Measurements from ENCODE around the gene OR6J1.

DNA sequence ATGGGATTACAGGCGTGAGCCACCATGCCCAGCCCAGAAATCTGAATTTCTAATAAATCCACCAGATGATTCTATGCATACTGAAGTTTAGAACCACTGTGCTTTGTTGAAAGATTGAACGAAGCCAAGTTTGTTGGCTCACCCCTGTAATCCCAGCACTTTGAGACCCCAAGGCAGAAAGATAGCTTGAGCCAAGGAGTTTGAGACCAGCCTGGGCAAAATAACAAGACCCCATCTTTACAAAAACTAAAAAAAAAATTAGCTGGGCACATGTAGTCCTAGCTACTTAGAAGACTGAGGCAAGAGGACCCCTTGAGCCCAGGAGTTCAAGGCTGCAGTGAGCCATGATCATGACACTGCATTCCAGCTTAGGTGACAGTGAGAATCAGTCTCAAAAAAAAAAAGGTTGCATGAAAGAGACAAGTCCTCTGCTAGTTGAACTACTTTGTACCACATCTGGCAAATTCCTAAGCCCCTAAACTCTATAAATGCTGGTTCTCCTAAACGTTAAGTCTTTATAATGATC lies 47.7 kb downstream of the OR6J1 start:
- TF ChIP-seq, protein P1, sequence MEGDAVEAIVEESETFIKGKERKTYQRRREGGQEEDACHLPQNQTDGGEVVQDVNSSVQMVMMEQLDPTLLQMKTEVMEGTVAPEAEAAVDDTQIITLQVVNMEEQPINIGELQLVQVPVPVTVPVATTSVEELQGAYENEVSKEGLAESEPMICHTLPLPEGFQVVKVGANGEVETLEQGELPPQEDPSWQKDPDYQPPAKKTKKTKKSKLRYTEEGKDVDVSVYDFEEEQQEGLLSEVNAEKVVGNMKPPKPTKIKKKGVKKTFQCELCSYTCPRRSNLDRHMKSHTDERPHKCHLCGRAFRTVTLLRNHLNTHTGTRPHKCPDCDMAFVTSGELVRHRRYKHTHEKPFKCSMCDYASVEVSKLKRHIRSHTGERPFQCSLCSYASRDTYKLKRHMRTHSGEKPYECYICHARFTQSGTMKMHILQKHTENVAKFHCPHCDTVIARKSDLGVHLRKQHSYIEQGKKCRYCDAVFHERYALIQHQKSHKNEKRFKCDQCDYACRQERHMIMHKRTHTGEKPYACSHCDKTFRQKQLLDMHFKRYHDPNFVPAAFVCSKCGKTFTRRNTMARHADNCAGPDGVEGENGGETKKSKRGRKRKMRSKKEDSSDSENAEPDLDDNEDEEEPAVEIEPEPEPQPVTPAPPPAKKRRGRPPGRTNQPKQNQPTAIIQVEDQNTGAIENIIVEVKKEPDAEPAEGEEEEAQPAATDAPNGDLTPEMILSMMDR (IDR thresholded peaks at IDR 0.05; ENCODE audit: borderline replicate concordance, extremely low read depth, low read length, poor library complexity, severe bottlenecking), result no peak
- no peak for TF ChIP-seq EZH2 (IDR thresholded peaks at IDR 0.05; ENCODE audit: borderline replicate concordance, low read depth, low read length, severe bottlenecking)

All from DND-41 (cell line).